Measurements from ENCODE around the gene CPA2. TPM values are rescaled to one million over a fixed set of nuclear protein-coding genes. Genes with fewer than 3 reads are reported as not detected.

CPA2 gene
- total RNA-seq (2022; extraction: Qiagen RNA extraction; ENCODE audit: low read depth) = 0.08 to 0.20 TPM (median 0.09 TPM) in 3 of 5 replicates, not detected in the others

GRCh38 chr7:130266258-130266960 is at the start of gene CPA2:
TSS of gene CPA2 (plus strand) at chr7:130266863. CDS start at chr7:130266882, 19 bp downstream.

GRCh38 chr7:130292682-130293257 is 26.1 kb downstream of the CPA2 start, which contains the start of gene CPA4:
TSS of gene CPA4 (plus strand) at chr7:130293161. CDS start at chr7:130293181, 20 bp downstream.

Other genes starting within 250 kb of the CPA2 start
- 26.7 to 28.4 TPM (median 27.1 TPM) in 5 replicates for gene ZC3HC1, start 215.5 kb upstream of the CPA2 start, total RNA-seq (2022; extraction: Qiagen RNA extraction; ENCODE audit: low read depth)
- gene KLHDC10, start 196.3 kb upstream of the CPA2 start, total RNA-seq (2022; extraction: Qiagen RNA extraction; ENCODE audit: low read depth) = 11.4 to 17.9 TPM (median 14.7 TPM) in 5 replicates
- gene TMEM209, start 61.5 kb upstream of the CPA2 start, total RNA-seq (2022; extraction: Qiagen RNA extraction; ENCODE audit: low read depth) = 13.9 to 18.3 TPM (median 15.6 TPM) in 5 replicates
- not detected in 5 replicates for gene SSMEM1, start 59.0 kb upstream of the CPA2 start, total RNA-seq (2022; extraction: Qiagen RNA extraction; ENCODE audit: low read depth)
- 5.8 to 8.1 TPM (median 6.5 TPM) in 5 replicates for gene CPA4, start 26.3 kb downstream of the CPA2 start, total RNA-seq (2022; extraction: Qiagen RNA extraction; ENCODE audit: low read depth)
- gene CPA5, start 78.0 kb downstream of the CPA2 start, total RNA-seq (2022; extraction: Qiagen RNA extraction; ENCODE audit: low read depth) = not detected in 5 replicates
- not detected in 5 replicates for gene CPA1, start 113.6 kb downstream of the CPA2 start, total RNA-seq (2022; extraction: Qiagen RNA extraction; ENCODE audit: low read depth)
- 12.2 to 15.7 TPM (median 14.7 TPM) in 5 replicates for gene CEP41, start 174.2 kb downstream of the CPA2 start, total RNA-seq (2022; extraction: Qiagen RNA extraction; ENCODE audit: low read depth)
- 36.4 to 42.3 TPM (median 40.7 TPM) in 5 replicates for gene MEST, start 225.2 kb downstream of the CPA2 start, total RNA-seq (2022; extraction: Qiagen RNA extraction; ENCODE audit: low read depth)

Data from A549 treated with CpdA at 1 μM for 4 hours (cell line).